Epithelial cell of proximal tubule (primary cell): ENCODE data around the gene GPR142. TPM values are rescaled to one million over a fixed set of nuclear protein-coding genes. Genes with fewer than 3 reads are reported as not detected.

Experiments
- DNase-seq: peaks from one replicate; pipeline ENCODE4 v3.0.0-alpha.2; 2011; ENCODE audit warnings: low read depth
- H3K4me3 ChIP-seq: 2 replicates; pipeline ENCODE4 v1.5.1; 2011; ENCODE audit warnings: low read depth, mild to moderate bottlenecking, low read length
- CTCF ChIP-seq: conservative IDR thresholded peaks from 2 replicates; pipeline ENCODE4 v1.5.1; 2012; ENCODE audit warnings: low read depth, mild to moderate bottlenecking, low read length
- total RNA-seq: library from RNA; depleted of rRNA; stranded (reverse); fragments of >200 nt; gene quantifications from 2 replicates; pipeline ENCODE4 v1.2.3, GENCODE V29; 2015

GPR142 gene
- total RNA-seq, 1 donor from 2014 or later: not detected

DNA sequence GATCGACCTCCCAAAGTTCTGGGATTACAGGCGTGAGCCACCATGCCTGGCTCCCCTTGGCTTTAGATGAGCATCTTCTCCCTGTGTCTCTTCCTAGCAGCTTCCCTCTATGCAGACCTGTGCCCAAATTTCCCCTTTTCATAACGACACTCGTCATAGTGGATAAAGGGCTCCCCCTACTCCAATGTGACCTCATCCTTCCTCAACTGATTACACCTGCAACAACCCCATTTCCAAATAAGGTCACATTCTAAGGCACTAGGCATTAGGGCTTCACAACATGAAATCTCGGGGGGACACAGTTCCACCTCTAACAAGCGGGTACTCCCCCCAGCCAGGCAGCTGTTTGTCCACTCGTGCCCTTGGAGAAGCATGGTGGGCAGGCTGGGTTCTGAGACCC, 31.0 kb upstream of the GPR142 start:
- TF ChIP-seq CTCF: no peak

GRCh38 chr17:74337834-74338500, 29.3 kb upstream of the GPR142 start:
- DNase-seq: no peak

More for the DNA sequence above, 31.0 kb upstream of the GPR142 start:
- DNase-seq: no peak
- H3K4me3 ChIP-seq: no peak overlapping the region

GRCh38 chr17:74339537-74340195, 27.6 kb upstream of the GPR142 start:
- H3K4me3 ChIP-seq: no peak overlapping the region
- no peak for DNase-seq
- no peak for TF ChIP-seq CTCF

More at GRCh38 chr17:74337834-74338500, 29.3 kb upstream of the GPR142 start:
- no peak overlapping the region for H3K4me3 ChIP-seq
- no peak for TF ChIP-seq CTCF

GRCh38 chr17:74340470-74341023, 26.8 kb upstream of the GPR142 start:
- no peak for TF ChIP-seq CTCF
- no peak overlapping the region for H3K4me3 ChIP-seq
- no peak for DNase-seq

DNA sequence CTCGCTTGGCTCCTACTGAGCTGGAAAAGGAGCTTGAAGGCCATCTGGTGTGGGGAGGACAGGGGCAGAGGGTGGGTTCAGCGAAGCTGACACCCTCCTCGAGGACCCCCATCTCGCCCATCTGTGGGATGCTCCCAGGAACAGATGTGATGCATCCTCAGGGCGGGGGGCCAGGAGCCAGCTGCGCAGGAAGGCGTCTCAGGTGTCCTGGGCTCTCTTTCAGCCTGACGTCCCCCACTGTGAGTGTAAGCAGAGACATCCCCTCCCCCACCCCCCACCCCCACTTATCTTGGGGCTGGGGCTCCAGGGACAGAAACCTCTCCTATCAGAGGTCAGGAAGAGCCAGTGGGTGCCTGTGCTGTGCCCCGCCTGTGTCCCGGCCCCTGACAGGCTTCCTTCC, 25.1 kb upstream of the GPR142 start:
- no peak overlapping the region for H3K4me3 ChIP-seq
- DNase-seq: no peak
- TF ChIP-seq CTCF: no peak

- no peak for DNase-seq
- no peak for TF ChIP-seq CTCF
- no peak overlapping the region for H3K4me3 ChIP-seq
Observed at GRCh38 chr17:74343121-74343520, 24.2 kb upstream of the GPR142 start.
